ENCODE measurements around the gene GOLGA6L6. TPM values are rescaled to one million over a fixed set of nuclear protein-coding genes. Genes with fewer than 3 reads are reported as not detected.
"Not testable (repeated sequence)": the region's sequence is repeated elsewhere in the genome, so short reads cannot be mapped to it uniquely, and the experiment has no call there.

The GOLGA6L6 gene
- total and polyA plus RNA-seq, 5 donors = not detected

DNA sequence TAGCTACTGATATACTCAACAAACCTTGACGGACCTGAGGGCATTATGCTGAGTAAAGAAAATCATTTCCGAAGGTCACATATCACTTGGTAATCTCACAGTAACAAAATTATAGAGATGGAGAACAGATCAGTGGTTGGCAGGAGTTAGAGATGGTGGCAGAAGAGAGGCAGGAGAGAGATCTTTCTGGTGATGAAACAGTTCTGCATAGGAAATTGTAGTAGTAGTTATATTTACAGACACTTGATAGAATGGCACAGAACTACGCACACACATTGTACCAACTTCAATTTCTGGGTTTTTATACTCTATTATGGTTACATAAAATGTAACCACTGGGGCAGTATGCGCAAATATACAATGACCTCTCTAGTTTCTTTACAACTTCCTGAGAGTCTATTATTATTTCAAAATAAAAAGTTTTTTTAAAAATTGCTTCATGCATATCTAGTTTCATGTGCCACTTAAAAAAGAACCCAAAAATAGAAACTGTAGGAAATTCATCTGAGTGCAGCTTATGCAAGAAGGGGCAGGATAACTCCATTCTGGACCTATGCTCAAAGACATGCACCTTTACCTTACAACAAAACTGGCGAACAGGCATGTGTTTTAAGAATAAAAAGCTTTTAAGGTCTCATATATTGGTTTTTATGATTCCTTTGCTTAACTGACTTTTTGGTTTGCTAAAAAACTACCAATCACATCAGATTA is 39.9 kb downstream of the GOLGA6L6 start:
- H3K9me3 ChIP-seq (ENCODE audit: control insufficient read depth, low read length); H3K27ac ChIP-seq (ENCODE audit: low read length); ATAC-seq; H3K4me3 ChIP-seq (ENCODE audit: low read length); H3K4me1 ChIP-seq (ENCODE audit: control insufficient read depth, insufficient read depth, low read length); DNase-seq; intact Hi-C loops (cut with DNase I); H3K27me3 ChIP-seq (ENCODE audit: control insufficient read depth, insufficient read depth): not testable (repeated sequence)
- no CpG with 5 or more reads among the region's 5 CpGs for WGBS

DNA sequence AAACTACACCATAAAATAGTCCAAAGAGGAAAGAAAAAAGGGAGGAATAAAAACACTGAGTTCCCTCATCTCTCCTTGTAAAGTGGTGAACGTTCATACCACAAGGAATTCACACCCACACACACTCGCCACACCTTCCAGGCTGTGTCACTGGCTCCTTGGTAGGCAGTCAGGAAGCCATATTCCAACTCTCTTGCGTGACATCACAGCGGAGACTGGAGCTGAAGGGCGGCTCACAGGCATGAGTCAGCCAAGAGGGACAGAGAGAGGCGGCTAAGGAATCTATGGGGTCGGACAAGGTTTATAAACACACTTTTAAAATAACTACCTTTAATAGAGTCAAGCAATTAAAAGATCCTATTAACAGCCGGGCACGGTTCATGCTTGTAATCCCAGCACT is 43.8 kb downstream of the GOLGA6L6 start:
- ATAC-seq; H3K27me3 ChIP-seq (ENCODE audit: control insufficient read depth, insufficient read depth); H3K4me1 ChIP-seq (ENCODE audit: control insufficient read depth, insufficient read depth, low read length); H3K27ac ChIP-seq (ENCODE audit: low read length); H3K9me3 ChIP-seq (ENCODE audit: control insufficient read depth, low read length); intact Hi-C loops (cut with DNase I); H3K4me3 ChIP-seq (ENCODE audit: low read length); DNase-seq: not testable (repeated sequence)
- 65% methylated on average over 4 of the region's 9 CpGs for WGBS

DNA sequence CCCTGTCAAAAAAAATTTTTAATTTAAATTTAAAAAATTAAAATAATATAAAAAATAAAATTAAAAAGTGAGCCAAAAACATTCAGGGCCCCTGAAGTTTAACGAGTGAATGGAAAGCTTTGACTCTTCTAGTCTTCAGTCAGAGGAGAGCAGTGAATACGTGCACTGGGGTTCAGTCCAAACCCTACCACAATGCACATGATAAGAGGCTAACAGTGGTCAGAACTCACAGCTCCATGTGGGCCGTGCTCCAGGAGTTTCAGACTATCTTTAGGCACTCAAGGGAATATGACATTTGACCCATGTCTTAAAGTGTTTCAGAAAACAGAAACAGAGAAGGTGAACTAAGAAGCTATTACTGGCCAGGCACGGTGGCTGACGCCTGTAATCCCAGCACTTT is 48.6 kb downstream of the GOLGA6L6 start:
- H3K9me3 ChIP-seq (ENCODE audit: control insufficient read depth, low read length); H3K4me3 ChIP-seq (ENCODE audit: low read length); H3K27me3 ChIP-seq (ENCODE audit: control insufficient read depth, insufficient read depth); DNase-seq; intact Hi-C loops (cut with DNase I); H3K4me1 ChIP-seq (ENCODE audit: control insufficient read depth, insufficient read depth, low read length); H3K27ac ChIP-seq (ENCODE audit: low read length): not testable (repeated sequence)
- peak; percentile 62 to 76 for ATAC-seq
- WGBS = 73% methylated on average over 2 of the region's 5 CpGs

DNA sequence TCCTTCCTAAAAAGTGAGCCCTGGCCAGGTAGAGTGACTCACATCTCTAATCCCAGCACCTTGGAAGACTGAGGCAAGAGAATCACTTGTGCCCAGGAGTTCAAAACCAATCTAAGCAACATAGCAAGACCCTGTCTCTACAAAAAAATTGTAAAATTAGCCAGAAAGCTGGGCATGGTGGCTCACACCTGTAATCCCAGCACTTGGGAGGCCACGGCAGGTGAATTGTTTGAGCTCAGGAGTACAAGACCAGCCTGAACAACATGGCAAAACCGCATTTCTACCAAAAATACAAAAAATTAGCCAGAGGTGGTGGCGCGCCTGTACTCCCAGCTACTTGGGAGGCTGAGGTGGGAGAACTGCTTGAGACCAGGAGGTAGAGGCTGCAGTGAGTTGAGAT is 49.0 kb downstream of the GOLGA6L6 start:
- intact Hi-C loops (cut with DNase I); H3K9me3 ChIP-seq (ENCODE audit: control insufficient read depth, low read length); H3K4me1 ChIP-seq (ENCODE audit: control insufficient read depth, insufficient read depth, low read length); DNase-seq; ATAC-seq; H3K27me3 ChIP-seq (ENCODE audit: control insufficient read depth, insufficient read depth); H3K4me3 ChIP-seq (ENCODE audit: low read length); H3K27ac ChIP-seq (ENCODE audit: low read length): not testable (repeated sequence)
- 66% methylated on average over 2 of the region's 4 CpGs for WGBS

DNA sequence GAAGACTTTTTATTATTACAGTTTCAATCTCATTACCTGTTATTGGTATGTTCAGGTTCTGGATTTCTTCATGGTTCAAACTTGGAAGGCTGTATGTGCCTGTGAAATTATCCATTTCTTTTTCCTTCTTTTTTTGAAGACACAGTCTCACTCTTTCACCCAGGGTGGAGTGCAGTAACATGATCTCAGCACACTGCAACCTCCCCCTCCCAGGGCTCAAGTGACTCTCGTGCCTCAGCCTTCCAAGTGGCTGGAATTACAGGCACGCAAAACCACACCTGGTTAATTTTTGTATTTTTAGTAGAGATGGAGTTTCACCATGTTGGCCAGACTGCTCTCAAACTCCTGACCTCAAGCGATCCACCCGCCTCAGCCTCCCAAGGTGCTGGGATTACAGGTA is 52.3 kb downstream of the GOLGA6L6 start:
- DNase-seq; ATAC-seq; H3K4me1 ChIP-seq (ENCODE audit: control insufficient read depth, insufficient read depth, low read length); H3K9me3 ChIP-seq (ENCODE audit: control insufficient read depth, low read length); intact Hi-C loops (cut with DNase I); H3K27me3 ChIP-seq (ENCODE audit: control insufficient read depth, insufficient read depth); H3K4me3 ChIP-seq (ENCODE audit: low read length); H3K27ac ChIP-seq (ENCODE audit: low read length): not testable (repeated sequence)
- 93% methylated on average over 3 of the region's 4 CpGs for WGBS

Measured in right cardiac atrium (tissue), 5 donors.